ENCODE data around the gene MYLK4. TPM values are rescaled to one million over a fixed set of nuclear protein-coding genes. Genes with fewer than 3 reads are reported as not detected.

The MYLK4 gene
- polyA plus RNA-seq, 1 experiment: 0.21 TPM

DNA sequence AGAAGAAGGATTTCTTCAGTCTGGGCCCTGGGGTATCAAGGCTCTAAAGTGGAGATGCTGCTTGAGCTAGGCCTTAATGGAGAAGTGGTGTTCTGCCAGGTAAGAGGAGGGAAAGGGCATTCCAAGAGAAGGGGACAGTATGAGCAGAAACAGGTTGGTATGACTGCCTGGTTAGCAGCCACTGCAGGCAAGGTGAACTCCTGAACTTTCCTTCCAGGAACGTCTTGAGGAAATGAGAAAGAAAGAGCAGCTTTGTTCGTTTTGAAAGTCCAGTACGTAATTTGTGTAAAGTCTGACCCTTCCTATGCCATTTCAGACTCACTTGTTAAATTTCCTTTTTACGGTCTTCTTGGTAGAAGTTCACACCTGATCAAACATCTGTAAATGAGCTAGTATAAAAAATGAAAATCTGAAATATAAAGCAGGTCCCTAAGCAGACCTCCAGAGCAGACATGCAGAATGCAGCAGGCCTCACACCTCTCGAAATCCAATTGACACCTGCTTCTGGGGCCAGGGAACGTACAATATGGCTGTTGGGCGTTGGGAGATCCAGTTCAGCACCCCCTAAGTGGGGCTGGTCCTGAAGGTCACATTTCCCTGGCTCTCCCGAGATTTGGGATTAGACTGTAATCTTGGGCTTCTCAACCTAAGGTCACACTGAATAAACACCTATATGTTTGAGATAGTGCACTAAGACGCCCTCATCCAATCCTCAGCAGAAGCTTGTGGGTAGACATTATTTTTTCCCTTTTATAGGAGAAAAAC is 33.6 kb downstream of the MYLK4 start:
- no peak for DNase-seq (ENCODE audit: low read depth, low spot score)
- CTCF ChIA-PET: interaction anchor here (1.4 kb wide), 1 partner anchor 33 kb away, joined by 6 read pairs; no protein-coding TSS in a partner anchor

DNA sequence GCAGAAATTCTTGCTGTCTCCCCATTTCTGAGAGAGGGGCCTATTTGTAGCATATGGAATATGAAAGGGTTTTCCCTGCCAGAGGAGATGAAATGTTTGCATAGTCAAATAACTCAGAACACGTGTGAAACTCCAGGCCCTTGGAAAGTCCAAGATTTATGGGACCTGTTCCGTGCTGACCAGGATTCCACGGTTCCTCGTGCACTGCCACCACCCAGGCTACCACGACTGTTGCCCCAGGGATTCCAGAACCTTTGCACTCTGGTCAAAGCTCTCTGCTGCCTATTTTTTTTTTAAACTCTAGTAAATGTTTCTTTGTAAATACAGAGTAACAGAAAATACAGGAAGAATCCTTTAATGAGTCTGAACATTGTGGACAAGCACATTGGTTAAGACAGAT is 35.0 kb downstream of the MYLK4 start:
- Histone ChIP-seq H3K27me3 (ENCODE audit: control insufficient read depth, insufficient read depth, low read length) (no peaks in the 10 kb centered on the region), H3K4me3 (ENCODE audit: low read depth, low read length) (no peak overlapping the region), H3K27ac (ENCODE audit: low read depth, low read length) (no peak overlapping the region), H3K9me3 (ENCODE audit: control insufficient read depth, insufficient read depth, low read length) (no peaks in the 10 kb centered on the region)
- CTCF ChIA-PET: interaction anchor here (1.0 kb wide), 1 partner anchor 23 kb away, joined by 3 read pairs; no protein-coding TSS in a partner anchor
- TF ChIP-seq, protein P1, sequence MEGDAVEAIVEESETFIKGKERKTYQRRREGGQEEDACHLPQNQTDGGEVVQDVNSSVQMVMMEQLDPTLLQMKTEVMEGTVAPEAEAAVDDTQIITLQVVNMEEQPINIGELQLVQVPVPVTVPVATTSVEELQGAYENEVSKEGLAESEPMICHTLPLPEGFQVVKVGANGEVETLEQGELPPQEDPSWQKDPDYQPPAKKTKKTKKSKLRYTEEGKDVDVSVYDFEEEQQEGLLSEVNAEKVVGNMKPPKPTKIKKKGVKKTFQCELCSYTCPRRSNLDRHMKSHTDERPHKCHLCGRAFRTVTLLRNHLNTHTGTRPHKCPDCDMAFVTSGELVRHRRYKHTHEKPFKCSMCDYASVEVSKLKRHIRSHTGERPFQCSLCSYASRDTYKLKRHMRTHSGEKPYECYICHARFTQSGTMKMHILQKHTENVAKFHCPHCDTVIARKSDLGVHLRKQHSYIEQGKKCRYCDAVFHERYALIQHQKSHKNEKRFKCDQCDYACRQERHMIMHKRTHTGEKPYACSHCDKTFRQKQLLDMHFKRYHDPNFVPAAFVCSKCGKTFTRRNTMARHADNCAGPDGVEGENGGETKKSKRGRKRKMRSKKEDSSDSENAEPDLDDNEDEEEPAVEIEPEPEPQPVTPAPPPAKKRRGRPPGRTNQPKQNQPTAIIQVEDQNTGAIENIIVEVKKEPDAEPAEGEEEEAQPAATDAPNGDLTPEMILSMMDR (IDR thresholded peaks at IDR 0.05; ENCODE audit: low read depth, low read length): no peak
- POLR2A ChIA-PET: no interaction called here
- no peak for DNase-seq (ENCODE audit: low read depth, low spot score)

More for the DNA sequence above, 33.6 kb downstream of the MYLK4 start:
- POLR2A ChIA-PET: no interaction called here
- Histone ChIP-seq H3K9me3 (ENCODE audit: control insufficient read depth, insufficient read depth, low read length) (no peaks in the 10 kb centered on the region), H3K4me3 (ENCODE audit: low read depth, low read length) (no peak overlapping the region), H3K27me3 (ENCODE audit: control insufficient read depth, insufficient read depth, low read length) (no peaks in the 10 kb centered on the region), H3K27ac (ENCODE audit: low read depth, low read length) (no peak overlapping the region)
- TF ChIP-seq, protein P1 (IDR thresholded peaks at IDR 0.05; ENCODE audit: low read depth, low read length): no peak

DNA sequence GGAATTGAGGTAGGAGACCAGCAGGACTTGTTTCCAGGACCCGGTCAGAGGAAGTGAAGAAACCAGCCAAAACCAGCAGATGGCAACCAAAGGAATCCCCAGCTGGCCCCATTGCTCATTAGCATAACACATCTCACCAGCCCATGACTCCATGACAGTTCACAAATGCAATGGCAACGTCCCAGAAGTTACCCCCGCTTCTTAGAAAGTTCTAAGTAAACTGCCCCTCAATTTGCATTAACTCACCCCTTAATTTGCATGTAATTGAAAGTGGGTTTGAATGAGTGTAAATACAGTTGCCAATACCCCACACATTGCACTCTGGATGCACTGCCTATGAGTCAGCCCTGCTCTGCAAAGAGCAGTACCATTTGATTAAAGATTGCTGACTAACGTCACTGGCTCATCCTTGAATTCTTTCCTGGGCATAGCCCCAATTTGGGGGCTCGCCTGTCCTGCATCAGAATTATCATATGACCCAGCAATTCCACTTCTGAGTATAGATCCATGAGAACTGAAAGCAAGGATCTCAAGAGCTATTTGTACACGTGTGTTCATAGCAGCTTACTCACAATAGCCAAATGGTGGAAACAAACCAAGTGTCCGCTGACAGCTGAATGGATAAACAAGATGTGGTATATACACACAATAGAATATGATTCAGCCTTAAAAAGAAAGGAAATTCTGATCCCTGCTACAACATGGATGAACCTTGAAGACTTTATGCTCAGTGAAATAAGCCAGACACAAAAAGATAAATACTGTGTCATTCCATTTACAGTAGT is 36.4 kb downstream of the MYLK4 start:
- DNase-seq (ENCODE audit: low read depth, low spot score): peak; percentile 54
- H3K4me3 ChIP-seq (ENCODE audit: low read depth, low read length): no peak overlapping the region
- peaks cover 3% of the 10 kb centered on the region; the same call in 1 of the 2 replicates for H3K9me3 ChIP-seq (ENCODE audit: control insufficient read depth, insufficient read depth, low read length)
- ChIA-PET POLR2A (interaction anchor here (0.7 kb wide), 1 partner anchor 522 kb away, joined by 6 read pairs; no protein-coding TSS in a partner anchor), CTCF (interaction anchor here (0.9 kb wide), 1 partner anchor 79 kb away, joined by 3 read pairs; no protein-coding TSS in a partner anchor)
- peak overlapping the region; percentile 42 for H3K27ac ChIP-seq (ENCODE audit: low read depth, low read length)
- TF ChIP-seq, protein P1 (IDR thresholded peaks at IDR 0.05; ENCODE audit: low read depth, low read length): peak; percentile 18; the same call in 1 of the 2 replicates
- H3K27me3 ChIP-seq (ENCODE audit: control insufficient read depth, insufficient read depth, low read length): peaks cover 2% of the 10 kb centered on the region

DNA sequence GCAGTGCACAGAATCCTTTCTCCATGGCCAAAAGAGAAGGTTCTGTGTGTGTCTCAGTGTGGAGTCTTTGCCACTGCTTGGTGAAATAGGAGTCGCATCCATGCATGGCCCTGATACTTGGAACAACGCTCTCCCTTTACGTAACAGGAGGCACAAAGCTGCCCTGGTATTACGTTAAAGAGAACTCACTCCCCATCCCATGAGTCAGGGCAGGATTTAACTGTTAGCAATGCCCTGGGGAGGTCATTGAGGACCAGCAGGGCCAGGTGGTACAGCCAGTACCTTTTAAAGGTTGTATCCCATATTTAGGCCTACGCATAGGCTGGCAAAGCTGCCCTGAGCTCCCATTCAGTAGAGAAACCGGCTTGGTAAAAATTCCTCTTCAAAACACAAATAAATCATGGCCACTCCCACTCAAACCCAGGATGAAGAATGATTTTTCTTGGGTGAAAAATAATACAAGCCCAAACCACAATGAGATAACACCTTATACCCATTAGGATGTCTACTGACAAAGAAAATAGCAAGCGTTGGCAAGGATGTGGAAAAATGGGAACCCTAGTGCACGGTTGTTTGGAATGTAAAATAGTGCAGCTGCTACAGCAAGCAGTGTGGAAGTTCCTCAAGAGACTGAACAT is 37.1 kb downstream of the MYLK4 start:
- CTCF ChIA-PET: interaction anchor here (0.9 kb wide), 1 partner anchor 79 kb away, joined by 3 read pairs; no protein-coding TSS in a partner anchor
- TF ChIP-seq, protein P1 (IDR thresholded peaks at IDR 0.05; ENCODE audit: low read depth, low read length): no peak
- POLR2A ChIA-PET: no interaction called here
- no peak for DNase-seq (ENCODE audit: low read depth, low spot score)
- Histone ChIP-seq H3K9me3 (ENCODE audit: control insufficient read depth, insufficient read depth, low read length) (peaks cover 3% of the 10 kb centered on the region; the same call in 1 of the 2 replicates), H3K27me3 (ENCODE audit: control insufficient read depth, insufficient read depth, low read length) (peaks cover 3% of the 10 kb centered on the region), H3K4me3 (ENCODE audit: low read depth, low read length) (no peak overlapping the region), H3K27ac (ENCODE audit: low read depth, low read length) (peak overlapping the region; percentile 42)
